Measurements from ENCODE around the gene KLF7. TPM values are rescaled to one million over a fixed set of nuclear protein-coding genes. Genes with fewer than 3 reads are reported as not detected.

Gene KLF7
- total and polyA plus RNA-seq, 4 donors: 5.8 to 90.9 (median 40.4) TPM

DNA sequence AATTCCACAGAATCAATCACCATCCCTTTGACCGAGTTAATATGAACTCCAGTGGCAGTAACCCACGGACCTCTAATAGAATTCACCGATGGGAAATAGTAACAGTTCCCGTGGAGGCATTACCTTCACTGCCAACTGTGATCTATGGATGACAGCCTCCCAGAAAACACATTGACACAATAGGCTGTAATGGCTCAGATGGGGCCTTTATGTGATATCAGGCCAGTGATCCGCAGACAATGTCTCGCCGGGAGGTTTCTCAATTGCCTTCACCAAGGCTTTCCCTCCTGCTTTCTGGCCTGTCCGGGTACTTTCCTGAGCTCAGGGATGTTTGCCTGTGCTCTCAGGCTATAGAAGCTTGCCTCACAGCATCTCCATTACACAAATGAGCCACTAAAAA is 34.4 kb upstream of the KLF7 start:
- no peaks in the 10 kb centered on the region for H3K9me3 ChIP-seq (ENCODE audit: control insufficient read depth, low read length)
- intact Hi-C loops (cut with DNase I): no loop called here
- DNase-seq (no peak), ATAC-seq (ENCODE audit: low FRiP score) (no peak)
- no peaks in the 10 kb centered on the region for H3K4me1 ChIP-seq (ENCODE audit: control insufficient read depth in 1 of 2, insufficient read depth in 2 of 2, low read length in 2 of 2)
- no peak overlapping the region for H3K27ac ChIP-seq (ENCODE audit: low read depth in 1 of 2, low read length in 2 of 2)
- H3K4me3 ChIP-seq (ENCODE audit: low read length in 2 of 2): no peak overlapping the region
- 76 to 82% methylated on average over 8 of the region's 8 CpGs for WGBS, 2 donors
- no peaks in the 10 kb centered on the region for H3K36me3 ChIP-seq (ENCODE audit: control insufficient read depth in 1 of 2, insufficient read depth in 2 of 2, low read length in 1 of 2)
- H3K27me3 ChIP-seq (ENCODE audit: control insufficient read depth in 1 of 2, insufficient read depth in 2 of 2, low read length in 1 of 2): no peaks in the 10 kb centered on the region

DNA sequence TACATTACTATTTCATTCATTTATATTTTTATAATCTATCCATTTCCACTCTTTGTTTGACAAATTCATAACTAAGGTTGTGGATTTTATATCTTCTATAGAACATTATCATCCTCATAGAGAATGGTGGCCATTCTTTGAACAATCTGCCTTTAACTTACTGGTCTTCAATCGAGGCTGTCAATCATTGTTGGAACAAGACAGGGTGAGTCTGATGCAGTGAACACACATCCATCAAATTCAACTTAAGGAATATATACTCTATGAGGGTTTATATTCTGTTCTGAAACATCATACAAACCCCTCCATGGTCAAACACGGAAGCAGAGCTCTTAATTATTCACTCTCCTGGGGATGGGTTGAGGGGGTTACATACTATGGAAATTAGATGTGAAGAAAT is 28.3 kb upstream of the KLF7 start:
- Histone ChIP-seq H3K27me3 (ENCODE audit: control insufficient read depth in 1 of 2, insufficient read depth in 2 of 2, low read length in 1 of 2) (no peaks in the 10 kb centered on the region), H3K36me3 (ENCODE audit: control insufficient read depth in 1 of 2, insufficient read depth in 2 of 2, low read length in 1 of 2) (no peaks in the 10 kb centered on the region), H3K4me3 (ENCODE audit: low read length in 2 of 2) (no peak overlapping the region), H3K4me1 (ENCODE audit: control insufficient read depth in 1 of 2, insufficient read depth in 2 of 2, low read length in 2 of 2) (no peaks in the 10 kb centered on the region), H3K9me3 (ENCODE audit: control insufficient read depth, low read length) (no peaks in the 10 kb centered on the region), H3K27ac (ENCODE audit: low read depth in 1 of 2, low read length in 2 of 2) (no peak overlapping the region)
- intact Hi-C loops (cut with DNase I): no loop called here
- 66 to 71% methylated on average over 2 of the region's 2 CpGs for WGBS, 2 donors
- DNase-seq: no peak
- ATAC-seq (ENCODE audit: low FRiP score): no peak

DNA sequence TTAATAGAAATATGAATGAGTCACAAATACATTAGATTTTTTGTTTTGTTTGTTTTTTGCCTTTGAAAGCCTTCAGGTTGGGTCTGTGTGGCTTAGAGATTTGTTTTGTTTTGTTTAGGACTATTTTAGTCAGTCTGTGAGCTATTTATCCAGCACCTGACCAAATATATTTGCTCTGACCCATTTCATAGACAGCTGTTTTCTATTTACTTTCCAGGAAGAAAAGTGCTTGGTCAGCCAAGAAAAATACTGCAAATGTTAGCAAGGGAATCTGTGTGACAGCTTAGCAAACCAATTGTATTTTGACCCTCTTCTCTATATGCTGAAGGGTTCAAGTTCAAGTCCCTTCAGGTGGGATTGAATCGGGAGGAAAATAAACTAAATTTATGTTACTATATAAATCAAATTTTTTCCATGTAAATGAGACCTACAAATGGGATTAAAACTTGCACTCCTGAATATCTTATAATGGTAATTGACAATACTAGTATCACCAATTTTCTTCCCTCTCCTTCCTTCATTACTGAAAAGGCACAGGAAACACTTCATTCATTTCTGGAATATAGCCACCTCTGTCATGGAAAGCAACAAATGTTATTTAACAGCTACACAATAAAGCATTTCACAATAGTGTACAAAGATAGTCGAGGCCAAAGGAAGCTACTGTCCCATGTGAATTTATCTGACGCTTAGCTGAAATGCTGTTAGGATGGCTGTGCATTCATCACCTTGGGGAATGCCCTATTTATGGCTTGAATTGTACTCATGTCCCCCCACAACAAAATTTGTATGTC is 23.1 kb upstream of the KLF7 start:
- intact Hi-C loops (cut with DNase I): no loop called here
- Histone ChIP-seq H3K36me3 (ENCODE audit: control insufficient read depth in 1 of 2, insufficient read depth in 2 of 2, low read length in 1 of 2) (no peaks in the 10 kb centered on the region), H3K4me1 (ENCODE audit: control insufficient read depth in 1 of 2, insufficient read depth in 2 of 2, low read length in 2 of 2) (no peaks in the 10 kb centered on the region), H3K4me3 (ENCODE audit: low read length in 2 of 2) (no peak overlapping the region), H3K27ac (ENCODE audit: low read depth in 1 of 2, low read length in 2 of 2) (no peak overlapping the region), H3K27me3 (ENCODE audit: control insufficient read depth in 1 of 2, insufficient read depth in 2 of 2, low read length in 1 of 2) (no peaks in the 10 kb centered on the region), H3K9me3 (ENCODE audit: control insufficient read depth, low read length) (peaks cover 3% of the 10 kb centered on the region)
- 32 to 54% methylated on average over 3 of the region's 3 CpGs for WGBS, 2 donors
- ATAC-seq (ENCODE audit: low FRiP score): no peak
- DNase-seq: no peak

DNA sequence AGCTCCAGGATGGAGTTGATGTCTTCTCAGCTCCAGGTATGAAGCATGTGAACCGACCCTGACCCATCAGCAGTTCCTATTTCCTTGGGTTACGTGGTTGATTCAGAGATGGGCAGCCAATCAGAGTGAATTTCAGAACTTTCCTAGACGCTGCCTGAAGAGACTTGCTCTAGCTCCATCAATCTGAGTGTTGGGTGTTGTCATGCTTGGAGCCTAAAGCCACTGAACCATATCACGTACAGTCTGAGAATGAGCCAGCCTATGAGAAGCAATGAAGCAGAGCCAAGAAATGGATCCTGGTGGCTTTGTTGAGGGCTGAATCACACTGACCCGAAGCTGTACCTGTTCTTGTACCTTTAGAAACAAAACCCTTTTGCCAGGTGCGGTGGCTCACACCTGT is 19.6 kb upstream of the KLF7 start:
- no peaks in the 10 kb centered on the region for H3K27me3 ChIP-seq (ENCODE audit: control insufficient read depth in 1 of 2, insufficient read depth in 2 of 2, low read length in 1 of 2)
- H3K4me1 ChIP-seq (ENCODE audit: control insufficient read depth in 1 of 2, insufficient read depth in 2 of 2, low read length in 2 of 2): no peaks in the 10 kb centered on the region
- no peak for DNase-seq
- H3K36me3 ChIP-seq (ENCODE audit: control insufficient read depth in 1 of 2, insufficient read depth in 2 of 2, low read length in 1 of 2): no peaks in the 10 kb centered on the region
- 80 to 85% methylated on average over 6 of the region's 6 CpGs for WGBS, 2 donors
- H3K27ac ChIP-seq (ENCODE audit: low read depth in 1 of 2, low read length in 2 of 2): no peak overlapping the region
- no peak for ATAC-seq (ENCODE audit: low FRiP score)
- intact Hi-C loops (cut with DNase I): no loop called here
- H3K4me3 ChIP-seq (ENCODE audit: low read length in 2 of 2): no peak overlapping the region
- H3K9me3 ChIP-seq (ENCODE audit: control insufficient read depth, low read length): peaks cover 3% of the 10 kb centered on the region

DNA sequence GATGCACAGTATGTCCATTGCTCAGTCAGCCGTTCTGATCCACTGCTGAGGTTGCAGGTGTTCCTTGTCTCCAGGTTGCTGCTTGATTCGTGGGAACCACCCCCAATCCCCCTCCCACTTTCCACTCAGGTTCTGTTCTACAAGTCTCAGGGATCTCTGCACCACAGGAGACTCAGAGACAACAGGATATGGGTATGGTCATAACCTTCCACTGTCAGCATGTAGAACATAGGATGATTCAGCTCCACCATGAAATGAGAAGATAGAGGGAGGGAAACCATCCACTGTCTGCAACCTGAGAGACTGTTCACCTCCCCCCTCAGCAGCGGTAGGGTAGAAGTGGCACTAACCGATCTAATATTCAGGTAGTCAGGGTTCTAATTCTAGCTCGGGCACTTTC is 19.0 kb upstream of the KLF7 start:
- Histone ChIP-seq H3K4me1 (ENCODE audit: control insufficient read depth in 1 of 2, insufficient read depth in 2 of 2, low read length in 2 of 2) (no peaks in the 10 kb centered on the region), H3K9me3 (ENCODE audit: control insufficient read depth, low read length) (peaks cover 3% of the 10 kb centered on the region), H3K27me3 (ENCODE audit: control insufficient read depth in 1 of 2, insufficient read depth in 2 of 2, low read length in 1 of 2) (no peaks in the 10 kb centered on the region), H3K27ac (ENCODE audit: low read depth in 1 of 2, low read length in 2 of 2) (no peak overlapping the region), H3K4me3 (ENCODE audit: low read length in 2 of 2) (no peak overlapping the region), H3K36me3 (ENCODE audit: control insufficient read depth in 1 of 2, insufficient read depth in 2 of 2, low read length in 1 of 2) (no peaks in the 10 kb centered on the region)
- DNase-seq (no peak), ATAC-seq (ENCODE audit: low FRiP score) (no peak)
- 87% methylated on average over 5 of the region's 5 CpGs for WGBS, 2 donors
- intact Hi-C loops (cut with DNase I): no loop called here

DNA sequence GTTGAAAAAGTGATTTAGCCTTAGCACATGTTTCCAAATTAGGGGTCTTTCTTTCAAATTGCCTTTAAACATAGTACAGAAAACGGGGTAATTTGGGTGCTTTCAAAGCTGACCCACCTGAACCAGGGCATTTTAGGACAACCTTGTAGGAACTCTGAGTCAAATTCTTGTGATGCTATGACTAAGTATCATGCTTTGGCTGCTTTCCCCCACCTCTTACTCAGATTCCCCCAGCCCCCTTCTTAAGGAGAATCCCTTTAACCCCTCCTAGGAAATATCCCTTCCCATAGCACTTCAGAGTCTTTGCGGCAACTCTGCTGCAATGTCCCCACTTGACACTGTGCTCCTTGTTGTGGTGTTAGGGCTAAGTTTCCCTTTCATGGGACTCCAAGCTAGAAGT is 18.6 kb upstream of the KLF7 start:
- peaks cover 3% of the 10 kb centered on the region for H3K9me3 ChIP-seq (ENCODE audit: control insufficient read depth, low read length)
- H3K4me3 ChIP-seq (ENCODE audit: low read length in 2 of 2): no peak overlapping the region
- H3K4me1 ChIP-seq (ENCODE audit: control insufficient read depth in 1 of 2, insufficient read depth in 2 of 2, low read length in 2 of 2): no peaks in the 10 kb centered on the region
- no peaks in the 10 kb centered on the region for H3K27me3 ChIP-seq (ENCODE audit: control insufficient read depth in 1 of 2, insufficient read depth in 2 of 2, low read length in 1 of 2)
- H3K27ac ChIP-seq (ENCODE audit: low read depth in 1 of 2, low read length in 2 of 2): no peak overlapping the region
- WGBS, 2 donors: 93 to 95% methylated on average over 2 of the region's 2 CpGs
- ATAC-seq (ENCODE audit: low FRiP score) (no peak), DNase-seq (no peak)
- H3K36me3 ChIP-seq (ENCODE audit: control insufficient read depth in 1 of 2, insufficient read depth in 2 of 2, low read length in 1 of 2): no peaks in the 10 kb centered on the region
- intact Hi-C loops (cut with DNase I): no loop called here

DNA sequence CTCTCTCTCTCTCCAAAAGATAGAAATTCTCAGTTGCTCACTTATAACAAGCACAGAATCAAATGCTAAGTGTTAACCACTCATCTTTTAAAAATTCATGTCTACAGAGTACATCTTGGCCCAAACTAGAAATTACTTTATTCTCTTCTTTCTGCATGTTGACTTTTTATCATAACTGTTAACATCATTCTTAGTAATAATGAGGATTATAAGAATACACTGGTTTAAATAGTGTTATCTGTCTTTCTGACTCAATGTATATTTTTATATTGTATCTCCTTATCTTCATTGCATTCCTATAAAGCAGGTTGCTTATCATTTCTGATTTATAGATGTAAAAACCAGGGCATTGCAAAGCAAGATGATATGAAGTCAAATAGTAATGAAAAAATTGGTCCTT is 17.8 kb upstream of the KLF7 start:
- intact Hi-C loops (cut with DNase I): no loop called here
- H3K27ac ChIP-seq (ENCODE audit: low read depth in 1 of 2, low read length in 2 of 2): no peak overlapping the region
- no peak overlapping the region for H3K4me3 ChIP-seq (ENCODE audit: low read length in 2 of 2)
- no peaks in the 10 kb centered on the region for H3K36me3 ChIP-seq (ENCODE audit: control insufficient read depth in 1 of 2, insufficient read depth in 2 of 2, low read length in 1 of 2)
- peaks cover 3% of the 10 kb centered on the region for H3K9me3 ChIP-seq (ENCODE audit: control insufficient read depth, low read length)
- H3K4me1 ChIP-seq (ENCODE audit: control insufficient read depth in 1 of 2, insufficient read depth in 2 of 2, low read length in 2 of 2): no peaks in the 10 kb centered on the region
- DNase-seq: no peak
- ATAC-seq (ENCODE audit: low FRiP score): no peak
- H3K27me3 ChIP-seq (ENCODE audit: control insufficient read depth in 1 of 2, insufficient read depth in 2 of 2, low read length in 1 of 2): no peaks in the 10 kb centered on the region

DNA sequence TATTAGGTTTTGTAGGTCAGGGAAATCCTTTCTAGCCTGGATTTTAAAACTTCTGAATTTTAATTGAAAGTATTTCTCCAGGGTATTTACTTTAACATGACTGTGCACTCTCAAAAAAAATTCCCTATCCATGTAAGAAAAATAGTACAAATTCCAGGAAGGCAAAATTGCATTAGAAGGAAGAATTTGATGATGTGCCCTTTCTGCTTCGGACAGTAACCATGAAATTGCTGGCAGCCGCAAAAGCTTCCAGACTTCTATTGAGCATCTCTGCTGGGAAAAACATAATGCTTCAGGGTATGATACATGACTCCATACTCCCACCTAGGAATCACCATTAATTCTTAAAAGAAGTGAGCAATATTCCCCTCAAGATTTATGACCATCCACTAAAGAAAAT is 17.2 kb upstream of the KLF7 start:
- Histone ChIP-seq H3K36me3 (ENCODE audit: control insufficient read depth in 1 of 2, insufficient read depth in 2 of 2, low read length in 1 of 2) (no peaks in the 10 kb centered on the region), H3K9me3 (ENCODE audit: control insufficient read depth, low read length) (peaks cover 3% of the 10 kb centered on the region), H3K27me3 (ENCODE audit: control insufficient read depth in 1 of 2, insufficient read depth in 2 of 2, low read length in 1 of 2) (no peaks in the 10 kb centered on the region), H3K4me3 (ENCODE audit: low read length in 2 of 2) (no peak overlapping the region), H3K27ac (ENCODE audit: low read depth in 1 of 2, low read length in 2 of 2) (no peak overlapping the region), H3K4me1 (ENCODE audit: control insufficient read depth in 1 of 2, insufficient read depth in 2 of 2, low read length in 2 of 2) (no peaks in the 10 kb centered on the region)
- no peak for DNase-seq
- no peak for ATAC-seq (ENCODE audit: low FRiP score)
- WGBS, 2 donors: 58 to 62% methylated on average over 2 of the region's 2 CpGs
- intact Hi-C loops (cut with DNase I): no loop called here

DNA sequence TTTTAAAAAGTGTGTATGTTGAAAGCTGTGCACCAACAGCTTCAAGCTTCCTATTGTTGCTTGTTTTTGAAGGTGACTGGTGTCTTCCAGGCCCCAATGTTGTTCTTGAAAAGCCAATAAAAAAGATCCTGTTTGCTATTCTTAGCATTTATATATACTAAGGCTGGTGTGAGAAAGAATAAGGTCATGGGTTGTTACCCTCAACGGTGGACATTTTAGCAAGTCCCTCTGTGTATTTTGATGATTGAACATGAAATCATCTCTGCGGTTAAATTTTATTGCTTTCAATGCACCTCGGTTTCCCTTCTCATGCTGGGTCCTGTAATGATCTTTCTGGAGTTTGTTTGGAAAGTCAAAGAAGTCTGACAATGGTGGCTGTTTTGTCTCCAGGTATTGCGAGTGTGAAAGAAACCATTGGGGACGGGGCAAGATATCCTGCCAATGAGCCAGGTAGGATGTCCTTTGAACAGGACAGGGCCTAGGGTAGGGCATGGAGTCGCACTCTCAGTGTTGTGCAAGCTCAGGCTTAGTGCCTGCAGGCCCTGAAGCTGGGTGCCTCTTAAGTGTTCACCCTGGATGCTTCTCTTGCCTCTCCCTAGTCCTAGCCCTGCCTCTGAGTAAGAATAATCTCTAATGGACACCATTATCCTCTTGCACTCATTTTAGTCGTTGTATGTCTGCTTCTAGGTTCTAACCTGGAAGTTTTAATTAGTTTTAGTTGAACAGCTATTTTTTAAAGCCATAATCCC is 16.0 kb upstream of the KLF7 start:
- intact Hi-C loops (cut with DNase I): no loop called here
- no peaks in the 10 kb centered on the region for H3K4me1 ChIP-seq (ENCODE audit: control insufficient read depth in 1 of 2, insufficient read depth in 2 of 2, low read length in 2 of 2)
- no peak for ATAC-seq (ENCODE audit: low FRiP score)

More for the DNA sequence above, 16.0 kb upstream of the KLF7 start:
- Histone ChIP-seq H3K27me3 (ENCODE audit: control insufficient read depth in 1 of 2, insufficient read depth in 2 of 2, low read length in 1 of 2) (no peaks in the 10 kb centered on the region), H3K4me3 (ENCODE audit: low read length in 2 of 2) (no peak overlapping the region), H3K36me3 (ENCODE audit: control insufficient read depth in 1 of 2, insufficient read depth in 2 of 2, low read length in 1 of 2) (no peaks in the 10 kb centered on the region), H3K27ac (ENCODE audit: low read depth in 1 of 2, low read length in 2 of 2) (no peak overlapping the region), H3K9me3 (ENCODE audit: control insufficient read depth, low read length) (peaks cover under 1% of the 10 kb centered on the region)
- WGBS, 2 donors: 91% methylated on average over 7 of the region's 7 CpGs
- no peak for DNase-seq

All from aorta (tissue), 5 donors.